Right lobe of liver (tissue), 6 donors: ENCODE results near the gene TMC4. TPM values are rescaled to one million over a fixed set of nuclear protein-coding genes. Genes with fewer than 3 reads are reported as not detected.

Experiments
- ATAC-seq, 4 donors: fragments of 200-7000 bp; cut with Tn5 transposase; one replicate each; pipeline ENCODE4 v1.9.1; 2020; ENCODE audit warnings: mild to moderate bottlenecking in 4 of 4, moderate library complexity in 4 of 4
- DNase-seq, 3 donors: peaks; one replicate each; pipeline ENCODE4 v3.0.0-alpha.2; 2020
- H3K27ac ChIP-seq, 3 donors: fragments of 200-600 bp; one replicate each; pipeline ENCODE4 v1.8.0; 2022
- H3K27me3 ChIP-seq, 2 donors: fragments of 200-600 bp; one replicate each; pipeline ENCODE4 v1.8.0; 2022
- H3K36me3 ChIP-seq, 4 donors: fragments of 200-600 bp; sonication (generic) in 1 of 4; one replicate each; pipeline versions ENCODE4 v1.5.1 to v1.8.0; 2017 to 2022; ENCODE audit warnings: control low read depth in 1 of 4
- H3K4me1 ChIP-seq, 4 donors: fragments of 200-600 bp; sonication (generic) in 1 of 4; one replicate each; pipeline versions ENCODE4 v1.5.1 to v1.8.0; 2017 to 2022; ENCODE audit warnings: control low read depth in 1 of 4
- H3K4me3 ChIP-seq, 3 donors: fragments of 200-600 bp; one replicate each; pipeline ENCODE4 v1.8.0; 2022
- H3K9me3 ChIP-seq, 4 donors: fragments of 200-600 bp; sonication (generic) in 1 of 4; one replicate each; pipeline versions ENCODE4 v1.5.1 to v1.8.0; 2017 to 2022; ENCODE audit warnings: control low read depth in 1 of 4
- POLR2A ChIP-seq: fragments of 450-650 bp; IDR thresholded peaks from one replicate; pipeline ENCODE4 v1.6.1; 2017; ENCODE audit warnings: antibody characterized with exemption, mild to moderate bottlenecking
- WGBS: methylation state at CpG from one replicate; pipeline ENCODE4 v1.1.6; 2018; ENCODE audit warnings: low coverage, low lambda C conversion rate; ENCODE audit not compliant: insufficient coverage; ENCODE audit errors: missing lambda C conversion rate; 5-methylcytosine and 5-hydroxymethylcytosine counted together
- intact Hi-C, 2 donors: fragments of 100-400 bp; cut with DNase I; formaldehyde crosslinking; loops; one replicate each; pipeline versions ENCODE4 v1.11.2 to v1.14.1; 2022
- total RNA-seq, 6 experiments: library from RNA; depleted of rRNA in 2 of 6; stranded (reverse); fragments of >200 nt in 2 of 6; fragmentation: NEBNext Ultra II Directional in 3 of 6; extraction: Animal tissue kit (Norgen Biotek cat#: 25700) in 3 of 6; gene quantifications; one replicate each; pipeline versions ENCODE4 v1.1.0 to v1.2.4, GENCODE V29; 2016 to 2023
- TF ChIP-seq, protein P1 (sequence below), 4 donors: fragments of 200-600 bp in 3 of 4; fragments of 450-650 bp in 1 of 4; IDR thresholded peaks; one replicate each; pipeline versions ENCODE4 v1.5.1 to v1.8.0; 2016 to 2022; ENCODE audit warnings: antibody characterized with exemption in 4 of 4, mild to moderate bottlenecking in 2 of 4
- donor health status: DM: no; HTN: yes; CAD: no.
- donor health status: DM: no; HTN: no; CAD: no.
- donor health status: DM: no; HTN: no; CAD: no.
- donor health status: DM: no; HTN: yes; CAD: no.
- donor health status: DM: no; HTN: yes; CAD: no.

TMC4 gene
- total RNA-seq, 6 experiments from 2014 or later = 0.18 to 2.4 (median 1.1) TPM

DNA sequence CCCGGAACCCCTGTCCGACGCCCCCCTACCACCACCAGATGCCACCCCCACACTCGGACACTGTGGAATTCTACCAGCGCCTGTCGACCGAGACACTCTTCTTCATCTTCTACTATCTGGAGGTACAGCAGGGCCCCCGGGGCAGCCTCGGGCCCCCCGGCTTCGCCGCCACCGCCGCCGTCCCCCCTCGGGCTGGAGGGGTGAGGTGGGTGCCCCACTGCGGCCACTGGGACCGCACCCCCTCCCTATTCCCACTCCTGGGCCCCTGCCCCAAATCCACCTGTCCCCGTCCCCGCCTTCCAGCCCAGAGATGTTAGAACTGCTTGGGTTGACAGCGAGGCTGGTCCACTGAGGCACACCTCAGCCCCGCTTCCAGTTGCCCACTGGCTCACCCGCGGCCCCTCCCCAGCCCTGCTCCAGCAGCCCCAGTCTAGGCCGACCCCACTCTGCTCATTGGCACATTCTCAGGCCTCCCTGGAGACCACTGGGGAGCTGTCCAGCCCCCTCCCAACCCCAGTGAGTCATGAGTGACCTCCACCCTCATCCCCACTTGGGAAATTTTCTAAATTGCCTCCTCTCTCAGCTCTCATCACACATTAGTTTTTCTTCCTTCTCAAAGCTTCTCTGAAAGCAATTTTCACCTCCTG, 20.0 kb downstream of the TMC4 start:
- H3K27me3 ChIP-seq = no peaks in the 10 kb centered on the region
- H3K4me1 ChIP-seq = no peaks in the 10 kb centered on the region
- intact Hi-C loops = no loop called here
- ATAC-seq (no peak), DNase-seq (no peak)
- no peak overlapping the region for H3K4me3 ChIP-seq
- TF ChIP-seq, protein P1, sequence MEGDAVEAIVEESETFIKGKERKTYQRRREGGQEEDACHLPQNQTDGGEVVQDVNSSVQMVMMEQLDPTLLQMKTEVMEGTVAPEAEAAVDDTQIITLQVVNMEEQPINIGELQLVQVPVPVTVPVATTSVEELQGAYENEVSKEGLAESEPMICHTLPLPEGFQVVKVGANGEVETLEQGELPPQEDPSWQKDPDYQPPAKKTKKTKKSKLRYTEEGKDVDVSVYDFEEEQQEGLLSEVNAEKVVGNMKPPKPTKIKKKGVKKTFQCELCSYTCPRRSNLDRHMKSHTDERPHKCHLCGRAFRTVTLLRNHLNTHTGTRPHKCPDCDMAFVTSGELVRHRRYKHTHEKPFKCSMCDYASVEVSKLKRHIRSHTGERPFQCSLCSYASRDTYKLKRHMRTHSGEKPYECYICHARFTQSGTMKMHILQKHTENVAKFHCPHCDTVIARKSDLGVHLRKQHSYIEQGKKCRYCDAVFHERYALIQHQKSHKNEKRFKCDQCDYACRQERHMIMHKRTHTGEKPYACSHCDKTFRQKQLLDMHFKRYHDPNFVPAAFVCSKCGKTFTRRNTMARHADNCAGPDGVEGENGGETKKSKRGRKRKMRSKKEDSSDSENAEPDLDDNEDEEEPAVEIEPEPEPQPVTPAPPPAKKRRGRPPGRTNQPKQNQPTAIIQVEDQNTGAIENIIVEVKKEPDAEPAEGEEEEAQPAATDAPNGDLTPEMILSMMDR (IDR thresholded peaks at IDR 0.05) = no peak
- TF ChIP-seq POLR2A = no peak
- 83% methylated on average over 1 of the region's 25 CpGs for WGBS
- H3K27ac ChIP-seq = no peak overlapping the region
- no peaks in the 10 kb centered on the region for H3K9me3 ChIP-seq
- peaks cover 6 to 96% (median 37%) of the 10 kb centered on the region in 4 donors for H3K36me3 ChIP-seq

DNA sequence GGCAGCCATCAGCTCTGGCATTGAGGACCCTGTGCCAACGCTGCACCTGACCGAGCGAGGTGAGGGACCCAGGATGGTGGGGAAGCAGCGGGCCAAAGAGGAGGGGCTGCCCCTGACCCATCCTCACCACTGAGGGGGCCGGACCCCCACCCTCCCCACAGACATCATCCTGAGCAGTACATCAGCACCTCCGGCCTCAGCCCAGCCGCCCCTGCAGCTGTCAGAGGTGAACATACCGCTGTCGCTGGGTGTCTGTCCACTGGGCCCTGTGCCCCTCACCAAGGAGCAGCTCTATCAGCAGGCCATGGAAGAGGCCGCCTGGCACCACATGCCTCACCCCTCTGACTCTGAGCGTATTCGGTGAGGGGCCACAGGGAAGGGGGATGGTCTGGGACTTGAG, 20.7 kb downstream of the TMC4 start:
- intact Hi-C loops = no loop called here
- H3K9me3 ChIP-seq = no peaks in the 10 kb centered on the region
- DNase-seq = no peak
- peaks cover 6 to 95% (median 41%) of the 10 kb centered on the region in 4 donors for H3K36me3 ChIP-seq
- 100% methylated on average over 2 of the region's 12 CpGs for WGBS
- TF ChIP-seq, protein P1 (IDR thresholded peaks at IDR 0.05) = no peak
- TF ChIP-seq POLR2A = no peak
- H3K27me3 ChIP-seq = no peaks in the 10 kb centered on the region
- H3K4me1 ChIP-seq = no peaks in the 10 kb centered on the region
- no peak overlapping the region for H3K27ac ChIP-seq
- ATAC-seq = no peak
- no peak overlapping the region for H3K4me3 ChIP-seq

DNA sequence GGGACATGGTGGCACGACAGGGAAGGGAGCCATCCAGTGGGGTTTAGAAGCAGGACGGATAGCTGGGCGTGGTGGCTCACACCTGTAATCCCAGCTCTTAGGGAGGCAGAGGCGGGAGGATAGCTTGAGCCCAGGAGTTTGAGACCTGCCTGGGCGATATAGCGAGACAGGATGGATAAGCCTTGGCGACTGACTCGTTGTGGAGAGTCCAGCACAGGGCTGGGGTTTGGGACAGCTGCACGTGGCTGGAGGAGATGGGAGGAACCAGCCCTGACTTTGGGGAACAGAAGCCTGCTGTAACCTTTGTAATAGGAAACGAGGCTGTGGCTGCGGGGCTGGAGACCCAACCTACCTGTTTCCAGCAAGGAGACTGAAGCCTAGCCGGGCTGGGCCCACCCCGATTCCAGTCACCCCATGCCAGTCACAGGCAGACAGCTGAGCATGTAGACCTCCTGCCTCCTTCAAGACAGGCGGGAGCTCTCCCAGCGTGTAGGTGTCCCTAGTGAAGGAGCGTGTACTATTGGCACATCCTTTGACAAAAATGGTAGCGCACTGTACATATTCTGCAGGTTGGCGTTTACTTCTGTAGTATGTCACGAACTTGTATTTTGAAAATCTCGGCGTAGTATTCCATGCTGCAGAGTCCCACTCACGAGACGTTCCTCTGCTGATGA, 21.5 kb downstream of the TMC4 start:
- DNase-seq (no peak), ATAC-seq (no peak)
- no peaks in the 10 kb centered on the region for H3K9me3 ChIP-seq

DNA sequence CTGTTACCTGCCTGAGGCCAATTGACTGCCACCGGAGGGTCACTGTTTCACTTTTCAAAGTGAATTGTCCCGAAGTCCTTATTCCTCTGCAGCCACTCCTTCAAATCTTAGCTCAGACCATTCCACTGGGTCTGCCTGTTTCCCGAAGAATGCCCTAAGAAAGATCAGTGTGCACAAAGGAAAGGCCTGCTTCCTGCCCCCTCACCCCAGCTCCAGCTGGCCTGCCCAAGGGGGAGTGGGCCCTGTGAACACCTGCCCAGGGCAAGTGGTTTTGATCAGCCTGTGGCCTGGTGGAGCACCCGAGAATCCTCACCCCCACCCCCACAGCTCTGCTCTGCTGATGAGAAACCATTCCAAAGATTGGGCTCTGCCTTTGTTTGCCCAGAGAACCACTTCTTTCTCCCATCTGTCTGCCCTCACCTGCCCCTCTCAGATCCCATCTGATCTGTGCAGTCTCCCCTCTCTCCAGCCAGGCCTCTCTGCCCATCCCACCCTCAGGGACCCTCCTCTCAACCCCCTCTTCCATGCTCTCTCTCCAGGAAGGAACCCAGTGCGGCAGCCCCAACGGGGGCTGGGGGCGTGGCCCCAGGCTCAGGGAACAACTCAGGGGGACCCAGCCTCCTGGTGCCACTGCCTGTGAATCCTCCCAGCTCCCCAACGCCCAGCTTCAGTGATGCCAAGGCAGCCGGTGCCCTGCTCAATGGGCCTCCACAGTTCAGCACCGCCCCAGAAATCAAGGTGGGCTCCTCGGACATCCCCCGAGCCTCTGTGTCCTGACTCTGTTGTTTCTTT, 23.7 kb downstream of the TMC4 start:
- H3K27ac ChIP-seq = no peak overlapping the region
- peaks cover 19 to 94% (median 49%) of the 10 kb centered on the region in 4 donors for H3K36me3 ChIP-seq
- no peaks in the 10 kb centered on the region for H3K4me1 ChIP-seq
- H3K27me3 ChIP-seq = no peaks in the 10 kb centered on the region
- intact Hi-C loops = no loop called here
- TF ChIP-seq, protein P1 (IDR thresholded peaks at IDR 0.05) = no peak
- TF ChIP-seq POLR2A = no peak
- DNase-seq (no peak), ATAC-seq (no peak)
- no peak overlapping the region for H3K4me3 ChIP-seq
- 87% methylated on average over 10 of the region's 12 CpGs for WGBS
- H3K9me3 ChIP-seq = no peaks in the 10 kb centered on the region

More for the DNA sequence above, 21.5 kb downstream of the TMC4 start:
- H3K36me3 ChIP-seq = peaks cover 8 to 95% (median 42%) of the 10 kb centered on the region in 4 donors
- TF ChIP-seq POLR2A = no peak
- TF ChIP-seq, protein P1 (IDR thresholded peaks at IDR 0.05) = no peak
- H3K27me3 ChIP-seq = no peaks in the 10 kb centered on the region
- H3K4me1 ChIP-seq = no peaks in the 10 kb centered on the region
- H3K27ac ChIP-seq = no peak overlapping the region
- 81% methylated on average over 17 of the region's 23 CpGs for WGBS
- intact Hi-C loops = no loop called here
- H3K4me3 ChIP-seq = no peak overlapping the region
